GM18526 (cell line): ENCODE data around the gene C9orf50.

ENCODE experiments used
- POLR2A ChIP-seq: IDR thresholded peaks from 3 replicates; pipeline ENCODE4 v1.6.1; 2011; ENCODE audit not compliant: insufficient read length; ENCODE audit errors: extremely low read depth

C9orf50 gene

GRCh38 chr9:129640086-129640870 lies 19.4 kb upstream of the C9orf50 start:
- TF ChIP-seq POLR2A, result no peak

- TF ChIP-seq POLR2A, result no peak
Measured at GRCh38 chr9:129639756-129640085, 18.8 kb upstream of the C9orf50 start.

GRCh38 chr9:129639034-129639630 lies 18.2 kb upstream of the C9orf50 start:
- no peak for TF ChIP-seq POLR2A

GRCh38 chr9:129637673-129638439 lies 17.0 kb upstream of the C9orf50 start:
- TF ChIP-seq POLR2A, result no peak

GRCh38 chr9:129637102-129637501 lies 16.2 kb upstream of the C9orf50 start:
- no peak for TF ChIP-seq POLR2A

GRCh38 chr9:129635099-129636065 lies 14.5 kb upstream of the C9orf50 start:
- TF ChIP-seq POLR2A, result no peak

- TF ChIP-seq POLR2A, result no peak
Measured at GRCh38 chr9:129633848-129634247, 12.9 kb upstream of the C9orf50 start.

- TF ChIP-seq POLR2A, result no peak
Measured at GRCh38 chr9:129633207-129633606, 12.3 kb upstream of the C9orf50 start.

GRCh38 chr9:129632460-129632859 lies 11.6 kb upstream of the C9orf50 start:
- no peak for TF ChIP-seq POLR2A

GRCh38 chr9:129631674-129632129 lies 10.8 kb upstream of the C9orf50 start:
- TF ChIP-seq POLR2A, result no peak

- TF ChIP-seq POLR2A, result no peak
Measured at GRCh38 chr9:129630967-129631673, 10.2 kb upstream of the C9orf50 start.

GRCh38 chr9:129629251-129629820 lies 8.4 kb upstream of the C9orf50 start:
- TF ChIP-seq POLR2A, result no peak

- TF ChIP-seq POLR2A, result no peak
Measured at GRCh38 chr9:129628709-129629108, 7.8 kb upstream of the C9orf50 start.
